CD4-positive, alpha-beta T cell treated with Interferon alpha-2 for 1 hour (primary cell): Measurements from ENCODE around the gene CEP104.

Source experiments
- DNase-seq, 2 donors: peaks; one replicate each; pipeline ENCODE4 v3.0.0-alpha.2; 2020 to 2022

The CEP104 gene

GRCh38 chr1:3864884-3865283 is 7.9 kb upstream of the CEP104 start:
- DNase-seq = no peak

- DNase-seq = no peak
Observed at GRCh38 chr1:3863231-3863935, 6.4 kb upstream of the CEP104 start.

GRCh38 chr1:3858231-3858981 is 1.4 kb upstream of the CEP104 start:
- peak in 1 of 2 donors; percentile 18 for DNase-seq

- no peak for DNase-seq
Observed at GRCh38 chr1:3857791-3858129, 749 bp upstream of the CEP104 start.

- DNase-seq = no peak
Observed at GRCh38 chr1:3852711-3853485, 4.1 kb downstream of the CEP104 start.

GRCh38 chr1:3852091-3852490 is 4.9 kb downstream of the CEP104 start:
- DNase-seq = no peak

- DNase-seq = no peak
Observed at GRCh38 chr1:3851292-3851691, 5.7 kb downstream of the CEP104 start.

- no peak for DNase-seq
Observed at GRCh38 chr1:3850857-3851256, 6.2 kb downstream of the CEP104 start.

GRCh38 chr1:3847081-3847480 is 9.9 kb downstream of the CEP104 start:
- DNase-seq = no peak

- DNase-seq = no peak
Observed at GRCh38 chr1:3846541-3846940, 10.5 kb downstream of the CEP104 start.

- no peak for DNase-seq
Observed at GRCh38 chr1:3842912-3843311, 14.1 kb downstream of the CEP104 start.

- DNase-seq = no peak
Observed at GRCh38 chr1:3841491-3841890, 15.5 kb downstream of the CEP104 start.

- DNase-seq = no peak
Observed at GRCh38 chr1:3838788-3839187, 18.2 kb downstream of the CEP104 start.

- DNase-seq = no peak
Observed at GRCh38 chr1:3837685-3838084, 19.3 kb downstream of the CEP104 start.

- no peak for DNase-seq
Observed at GRCh38 chr1:3837200-3837599, 19.8 kb downstream of the CEP104 start.

- DNase-seq = no peak
Observed at GRCh38 chr1:3836421-3836820, 20.6 kb downstream of the CEP104 start.

GRCh38 chr1:3834701-3835100 is 22.3 kb downstream of the CEP104 start:
- no peak for DNase-seq

- DNase-seq = no peak
Observed at GRCh38 chr1:3831689-3832088, 25.3 kb downstream of the CEP104 start.

- DNase-seq = no peak
Observed at GRCh38 chr1:3828391-3828790, 28.6 kb downstream of the CEP104 start.

GRCh38 chr1:3827813-3828307 is 29.2 kb downstream of the CEP104 start:
- DNase-seq = no peak

- DNase-seq = no peak
Observed at GRCh38 chr1:3825356-3825755, 31.7 kb downstream of the CEP104 start.

GRCh38 chr1:3824650-3825049 is 32.4 kb downstream of the CEP104 start:
- DNase-seq = no peak

- DNase-seq = no peak
Observed at GRCh38 chr1:3822421-3822820, 34.6 kb downstream of the CEP104 start.

- no peak for DNase-seq
Observed at GRCh38 chr1:3821908-3822307, 35.1 kb downstream of the CEP104 start.
